Measurements from ENCODE around the gene PIK3C2G. TPM values are rescaled to one million over a fixed set of nuclear protein-coding genes. Genes with fewer than 3 reads are reported as not detected.

Gene PIK3C2G
- total and polyA plus RNA-seq, 3 experiments from 2014 or later, result not detected

DNA sequence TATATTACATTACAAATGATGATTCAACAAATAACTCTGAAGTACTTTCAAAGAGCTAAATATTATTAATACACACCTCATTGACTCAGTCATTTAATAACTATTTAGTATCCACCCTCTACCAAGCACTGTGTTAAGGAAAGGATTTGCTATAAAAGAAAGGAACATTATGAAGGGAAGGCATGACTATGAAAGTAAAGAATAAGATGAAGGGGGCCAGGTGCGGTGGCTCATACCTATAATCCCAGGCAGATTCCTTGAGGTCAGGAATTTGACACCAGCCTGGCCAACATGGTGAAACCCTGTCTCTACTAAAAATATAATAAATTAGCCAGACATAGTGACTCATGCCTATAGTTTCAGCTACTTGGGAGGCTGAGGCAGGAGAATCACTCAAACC is 368.6 kb downstream of the PIK3C2G start:
- Histone ChIP-seq H3K36me3 (ENCODE audit: insufficient read depth, low read length) (no peaks in the 10 kb centered on the region), H3K27me3 (ENCODE audit: insufficient read depth, low read length, poor library complexity, severe bottlenecking) (no peaks in the 10 kb centered on the region), H3K9me3 (ENCODE audit: low read length) (no peaks in the 10 kb centered on the region), H3K4me1 (ENCODE audit: insufficient read depth, low read length) (no peaks in the 10 kb centered on the region), H3K4me3 (ENCODE audit: low read length) (no peak overlapping the region), H3K27ac (ENCODE audit: low read depth, low read length) (no peak overlapping the region)
- Mint-ChIP-seq H3K4me1 (no peaks in the 10 kb centered on the region), H3K36me3 (no peaks in the 10 kb centered on the region), H3K27ac (no peak overlapping the region), H3K4me3 (no peak overlapping the region), H3K9me3 (peaks cover 2 to 22% (median 6%) of the 10 kb centered on the region in 5 donors), H3K27me3 (peaks cover 0 to 2% of the 10 kb centered on the region in 2 donors)
- CTCF ChIA-PET, result no interaction called here
- DNase-seq, result no peak
- POLR2A ChIA-PET, result no interaction called here

DNA sequence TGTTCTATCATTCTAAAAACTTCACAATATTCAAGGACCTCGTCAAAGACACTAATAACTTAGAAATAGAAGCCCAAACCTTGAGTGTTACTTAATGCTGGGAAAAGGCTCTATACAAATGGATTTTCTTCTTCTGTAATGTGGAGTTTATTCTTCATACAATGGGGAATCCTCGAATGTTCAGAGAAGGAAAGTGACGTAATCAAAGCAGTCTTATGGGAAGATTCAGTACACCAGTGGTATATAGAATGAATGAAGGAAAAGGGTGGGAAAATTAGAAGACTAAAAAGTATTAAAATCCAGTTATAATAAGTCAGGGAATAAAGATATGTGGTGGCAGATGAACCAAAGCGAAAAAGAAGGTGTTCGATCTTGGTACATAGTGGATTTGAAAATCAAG is 370.0 kb downstream of the PIK3C2G start:
- Histone ChIP-seq H3K4me3 (ENCODE audit: low read length) (no peak overlapping the region), H3K9me3 (ENCODE audit: low read length) (no peaks in the 10 kb centered on the region), H3K36me3 (ENCODE audit: insufficient read depth, low read length) (no peaks in the 10 kb centered on the region), H3K4me1 (ENCODE audit: insufficient read depth, low read length) (no peaks in the 10 kb centered on the region), H3K27ac (ENCODE audit: low read depth, low read length) (no peak overlapping the region), H3K27me3 (ENCODE audit: insufficient read depth, low read length, poor library complexity, severe bottlenecking) (no peaks in the 10 kb centered on the region)
- Mint-ChIP-seq H3K27ac (no peak overlapping the region), H3K27me3 (peaks cover 0 to 2% of the 10 kb centered on the region in 2 donors), H3K4me1 (no peaks in the 10 kb centered on the region), H3K4me3 (no peak overlapping the region), H3K36me3 (no peaks in the 10 kb centered on the region), H3K9me3 (peaks cover 2 to 16% (median 6%) of the 10 kb centered on the region in 5 donors)
- ChIA-PET CTCF (no interaction called here), POLR2A (no interaction called here)
- DNase-seq, result no peak

DNA sequence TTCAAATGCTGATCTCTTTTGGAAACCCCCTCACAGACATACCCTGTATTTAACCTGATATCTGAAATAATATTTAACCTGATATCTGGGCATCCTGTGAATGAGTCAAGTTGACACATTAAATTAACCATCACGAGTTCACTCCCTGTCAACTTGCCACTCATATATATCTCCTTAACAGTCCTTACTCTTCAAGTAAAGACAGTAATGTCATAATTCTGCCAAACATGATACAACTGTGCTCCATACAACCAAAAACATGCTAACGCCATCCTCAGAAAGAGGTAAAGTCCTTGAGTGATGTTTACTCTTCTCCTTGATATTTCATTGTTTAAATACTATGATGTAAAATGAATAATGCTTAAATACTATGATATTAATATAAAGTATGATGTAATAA is 371.5 kb downstream of the PIK3C2G start:
- Mint-ChIP-seq H3K27me3 (peaks cover 0 to 2% of the 10 kb centered on the region in 2 donors), H3K4me3 (no peak overlapping the region), H3K36me3 (no peaks in the 10 kb centered on the region), H3K9me3 (peaks cover 0 to 10% (median 3%) of the 10 kb centered on the region in 5 donors), H3K4me1 (no peaks in the 10 kb centered on the region), H3K27ac (no peak overlapping the region)
- H3K36me3 ChIP-seq (ENCODE audit: insufficient read depth, low read length), result no peaks in the 10 kb centered on the region
- H3K4me1 ChIP-seq (ENCODE audit: insufficient read depth, low read length), result no peaks in the 10 kb centered on the region
- no peaks in the 10 kb centered on the region for H3K9me3 ChIP-seq (ENCODE audit: low read length)
- H3K4me3 ChIP-seq (ENCODE audit: low read length), result no peak overlapping the region
- ChIA-PET POLR2A (no interaction called here), CTCF (no interaction called here)
- no peak for DNase-seq
- H3K27ac ChIP-seq (ENCODE audit: low read depth, low read length), result no peak overlapping the region
- H3K27me3 ChIP-seq (ENCODE audit: insufficient read depth, low read length, poor library complexity, severe bottlenecking), result no peaks in the 10 kb centered on the region

DNA sequence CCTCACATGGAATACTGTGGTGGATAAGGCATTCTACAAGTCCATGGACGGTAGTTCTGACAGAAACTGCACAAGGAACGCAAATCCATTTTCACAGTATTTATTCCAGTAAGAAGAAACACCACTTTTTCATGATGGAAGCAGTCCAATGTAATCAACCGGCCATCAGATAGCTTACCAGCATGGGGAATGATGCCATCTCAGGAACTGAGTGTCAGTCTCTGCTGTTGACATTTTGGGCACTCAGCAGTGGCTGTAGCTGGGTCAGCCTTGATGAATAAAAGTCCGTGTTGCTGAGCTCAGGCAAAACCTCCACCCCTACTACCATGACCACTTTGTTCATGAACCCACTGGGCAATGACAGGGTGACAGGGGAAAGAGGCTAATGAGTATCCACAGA is 373.1 kb downstream of the PIK3C2G start:
- no peak overlapping the region for H3K27ac Mint-ChIP-seq
- H3K9me3 Mint-ChIP-seq, result peaks cover 0 to 9% (median under 1%) of the 10 kb centered on the region in 5 donors
- CTCF ChIA-PET, result no interaction called here
- POLR2A ChIA-PET, result no interaction called here
- Histone ChIP-seq H3K27ac (ENCODE audit: low read depth, low read length) (no peak overlapping the region), H3K9me3 (ENCODE audit: low read length) (no peaks in the 10 kb centered on the region), H3K4me3 (ENCODE audit: low read length) (no peak overlapping the region), H3K27me3 (ENCODE audit: insufficient read depth, low read length, poor library complexity, severe bottlenecking) (no peaks in the 10 kb centered on the region), H3K4me1 (ENCODE audit: insufficient read depth, low read length) (no peaks in the 10 kb centered on the region), H3K36me3 (ENCODE audit: insufficient read depth, low read length) (no peaks in the 10 kb centered on the region)
- H3K27me3 Mint-ChIP-seq, result peaks cover 0 to 2% of the 10 kb centered on the region in 2 donors
- H3K36me3 Mint-ChIP-seq, result no peaks in the 10 kb centered on the region
- no peak for DNase-seq
- H3K4me1 Mint-ChIP-seq, result no peaks in the 10 kb centered on the region
- no peak overlapping the region for H3K4me3 Mint-ChIP-seq

- H3K27me3 Mint-ChIP-seq, result peaks cover 0 to 1% of the 10 kb centered on the region in 2 donors
- no peak for DNase-seq
- peaks cover 0 to 5% (median 2%) of the 10 kb centered on the region in 5 donors for H3K9me3 Mint-ChIP-seq
- ChIA-PET POLR2A (no interaction called here), CTCF (no interaction called here)
- no peaks in the 10 kb centered on the region for H3K36me3 Mint-ChIP-seq
- no peaks in the 10 kb centered on the region for H3K4me1 ChIP-seq (ENCODE audit: insufficient read depth, low read length)
- H3K4me1 Mint-ChIP-seq, result no peaks in the 10 kb centered on the region
- H3K36me3 ChIP-seq (ENCODE audit: insufficient read depth, low read length), result no peaks in the 10 kb centered on the region
- H3K27ac Mint-ChIP-seq, result no peak overlapping the region
- no peak overlapping the region for H3K4me3 Mint-ChIP-seq
- no peak overlapping the region for H3K4me3 ChIP-seq (ENCODE audit: low read length)
- H3K27me3 ChIP-seq (ENCODE audit: insufficient read depth, low read length, poor library complexity, severe bottlenecking), result no peaks in the 10 kb centered on the region
- no peak overlapping the region for H3K27ac ChIP-seq (ENCODE audit: low read depth, low read length)
- no peaks in the 10 kb centered on the region for H3K9me3 ChIP-seq (ENCODE audit: low read length)
These were observed 379.1 kb downstream of the PIK3C2G start for GRCh38 chr12:18640321-18640955.

- Histone ChIP-seq H3K9me3 (ENCODE audit: low read length) (no peaks in the 10 kb centered on the region), H3K36me3 (ENCODE audit: insufficient read depth, low read length) (no peaks in the 10 kb centered on the region), H3K27ac (ENCODE audit: low read depth, low read length) (no peak overlapping the region), H3K4me3 (ENCODE audit: low read length) (no peak overlapping the region), H3K4me1 (ENCODE audit: insufficient read depth, low read length) (no peaks in the 10 kb centered on the region), H3K27me3 (ENCODE audit: insufficient read depth, low read length, poor library complexity, severe bottlenecking) (no peaks in the 10 kb centered on the region)
- ChIA-PET POLR2A (no interaction called here), CTCF (no interaction called here)
- peaks cover 0 to 1% of the 10 kb centered on the region in 2 donors for H3K27me3 Mint-ChIP-seq
- H3K4me1 Mint-ChIP-seq, result no peaks in the 10 kb centered on the region
- H3K36me3 Mint-ChIP-seq, result no peaks in the 10 kb centered on the region
- no peak overlapping the region for H3K27ac Mint-ChIP-seq
- DNase-seq, result no peak
- peaks cover 0 to 5% (median 0%) of the 10 kb centered on the region in 5 donors for H3K9me3 Mint-ChIP-seq
- H3K4me3 Mint-ChIP-seq, result no peak overlapping the region
These were observed 382.4 kb downstream of the PIK3C2G start for GRCh38 chr12:18643681-18644080.

DNA sequence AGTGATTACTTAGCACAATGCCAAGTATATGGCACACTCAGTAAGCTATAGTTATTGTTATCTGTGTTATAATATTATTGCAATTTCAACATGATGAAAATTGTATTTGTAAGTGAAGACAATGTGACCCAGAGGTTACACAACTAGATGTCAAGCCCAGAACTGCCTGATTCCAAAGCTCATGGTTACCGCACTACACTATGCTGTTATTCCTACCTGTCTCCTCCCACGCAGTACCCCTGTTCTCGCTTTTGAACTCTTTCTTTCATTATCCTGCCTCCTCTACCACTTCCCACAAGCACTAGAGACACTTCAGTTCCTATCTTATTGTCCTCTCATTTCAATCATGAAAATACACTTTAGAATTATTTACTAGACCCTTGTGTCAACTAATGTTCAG is 383.2 kb downstream of the PIK3C2G start:
- H3K27ac ChIP-seq (ENCODE audit: low read depth, low read length), result no peak overlapping the region
- ChIA-PET POLR2A (no interaction called here), CTCF (no interaction called here)
- Mint-ChIP-seq H3K27ac (no peak overlapping the region), H3K36me3 (no peaks in the 10 kb centered on the region), H3K27me3 (peaks cover 0 to 1% of the 10 kb centered on the region in 2 donors), H3K4me1 (no peaks in the 10 kb centered on the region), H3K4me3 (no peak overlapping the region), H3K9me3 (peaks cover 0 to 5% (median 0%) of the 10 kb centered on the region in 5 donors)
- no peaks in the 10 kb centered on the region for H3K36me3 ChIP-seq (ENCODE audit: insufficient read depth, low read length)
- H3K9me3 ChIP-seq (ENCODE audit: low read length), result no peaks in the 10 kb centered on the region
- DNase-seq, result no peak
- H3K27me3 ChIP-seq (ENCODE audit: insufficient read depth, low read length, poor library complexity, severe bottlenecking), result no peaks in the 10 kb centered on the region
- no peaks in the 10 kb centered on the region for H3K4me1 ChIP-seq (ENCODE audit: insufficient read depth, low read length)
- no peak overlapping the region for H3K4me3 ChIP-seq (ENCODE audit: low read length)

DNA sequence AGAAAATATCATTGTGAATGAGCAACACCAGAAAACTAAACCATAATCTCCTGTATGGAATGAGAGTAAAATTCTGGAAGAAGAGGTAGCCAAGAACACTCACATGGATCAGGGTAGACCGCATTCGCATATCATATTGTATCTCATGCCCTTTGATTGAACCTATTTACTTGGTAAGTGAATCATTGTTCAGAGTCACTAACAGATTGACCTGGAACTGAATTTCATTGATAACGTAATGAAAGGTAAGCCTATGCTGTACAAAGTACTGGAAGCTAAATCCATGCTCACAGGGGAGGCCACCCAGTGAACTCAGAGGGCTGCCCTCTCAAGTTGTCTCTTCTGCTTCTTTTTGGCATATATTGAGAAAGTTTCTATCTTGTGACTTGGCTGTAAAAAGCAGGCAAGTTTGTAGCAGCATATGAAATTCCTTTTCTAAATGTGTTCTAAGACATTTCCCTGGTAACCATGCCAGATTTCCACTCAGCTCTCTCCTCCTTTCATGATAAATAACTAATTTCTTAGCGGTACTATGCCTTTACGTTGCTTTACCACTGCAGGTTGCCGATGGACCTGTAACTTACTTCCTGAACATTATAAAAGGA is 385.1 kb downstream of the PIK3C2G start:
- Mint-ChIP-seq H3K27ac (no peak overlapping the region), H3K4me3 (no peak overlapping the region), H3K9me3 (peaks cover 0 to 2% (median 0%) of the 10 kb centered on the region in 5 donors), H3K27me3 (peaks cover 0 to 1% of the 10 kb centered on the region in 2 donors), H3K4me1 (no peaks in the 10 kb centered on the region), H3K36me3 (no peaks in the 10 kb centered on the region)
- H3K4me1 ChIP-seq (ENCODE audit: insufficient read depth, low read length), result no peaks in the 10 kb centered on the region
- H3K36me3 ChIP-seq (ENCODE audit: insufficient read depth, low read length), result no peaks in the 10 kb centered on the region
- DNase-seq, result no peak
- ChIA-PET POLR2A (no interaction called here), CTCF (no interaction called here)
- H3K9me3 ChIP-seq (ENCODE audit: low read length), result no peaks in the 10 kb centered on the region
- no peak overlapping the region for H3K4me3 ChIP-seq (ENCODE audit: low read length)
- no peak overlapping the region for H3K27ac ChIP-seq (ENCODE audit: low read depth, low read length)
- H3K27me3 ChIP-seq (ENCODE audit: insufficient read depth, low read length, poor library complexity, severe bottlenecking), result no peaks in the 10 kb centered on the region
